ENCODE measurements around the gene HIVEP3. TPM values are rescaled to one million over a fixed set of nuclear protein-coding genes. Genes with fewer than 3 reads are reported as not detected.
"Not testable (repeated sequence)": the region's sequence is repeated elsewhere in the genome, so short reads cannot be mapped to it uniquely, and the experiment has no call there.

HIVEP3 gene
- total RNA-seq, 2 donors from 2014 or later: 4.7 to 5.8 TPM

- DNase-seq (ENCODE audit: low spot score): no peak
Observed at GRCh38 chr1:41560496-41560895, 358.2 kb downstream of the HIVEP3 start.

DNA sequence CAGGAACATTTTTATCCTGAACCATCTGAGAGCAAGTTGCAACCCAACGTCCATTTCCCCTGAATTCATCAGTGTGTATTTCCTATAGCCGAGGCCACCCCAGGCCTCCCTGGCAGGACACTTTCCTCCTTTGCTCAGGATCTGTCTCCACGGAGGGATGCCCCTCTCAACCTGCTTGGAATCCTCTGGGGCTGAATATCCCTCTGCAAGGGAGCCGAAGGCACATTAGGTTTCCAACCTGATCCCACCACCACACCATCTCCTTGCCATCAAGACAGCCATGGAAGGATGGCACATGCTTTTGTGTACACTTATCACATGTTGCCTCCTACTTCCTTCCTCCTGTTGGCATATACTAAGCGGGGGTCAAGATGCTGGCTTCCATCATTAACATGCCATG lies 359.4 kb downstream of the HIVEP3 start:
- no peak for DNase-seq (ENCODE audit: low spot score)

More at GRCh38 chr1:41560496-41560895, 358.2 kb downstream of the HIVEP3 start:
- TF ChIP-seq, protein P1, sequence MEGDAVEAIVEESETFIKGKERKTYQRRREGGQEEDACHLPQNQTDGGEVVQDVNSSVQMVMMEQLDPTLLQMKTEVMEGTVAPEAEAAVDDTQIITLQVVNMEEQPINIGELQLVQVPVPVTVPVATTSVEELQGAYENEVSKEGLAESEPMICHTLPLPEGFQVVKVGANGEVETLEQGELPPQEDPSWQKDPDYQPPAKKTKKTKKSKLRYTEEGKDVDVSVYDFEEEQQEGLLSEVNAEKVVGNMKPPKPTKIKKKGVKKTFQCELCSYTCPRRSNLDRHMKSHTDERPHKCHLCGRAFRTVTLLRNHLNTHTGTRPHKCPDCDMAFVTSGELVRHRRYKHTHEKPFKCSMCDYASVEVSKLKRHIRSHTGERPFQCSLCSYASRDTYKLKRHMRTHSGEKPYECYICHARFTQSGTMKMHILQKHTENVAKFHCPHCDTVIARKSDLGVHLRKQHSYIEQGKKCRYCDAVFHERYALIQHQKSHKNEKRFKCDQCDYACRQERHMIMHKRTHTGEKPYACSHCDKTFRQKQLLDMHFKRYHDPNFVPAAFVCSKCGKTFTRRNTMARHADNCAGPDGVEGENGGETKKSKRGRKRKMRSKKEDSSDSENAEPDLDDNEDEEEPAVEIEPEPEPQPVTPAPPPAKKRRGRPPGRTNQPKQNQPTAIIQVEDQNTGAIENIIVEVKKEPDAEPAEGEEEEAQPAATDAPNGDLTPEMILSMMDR (IDR thresholded peaks at IDR 0.05): no peak
- H3K4me1 ChIP-seq: peaks cover 0 to 20% of the 10 kb centered on the region in 2 donors
- no peaks in the 10 kb centered on the region for H3K9me3 ChIP-seq
- H3K36me3 ChIP-seq: no peaks in the 10 kb centered on the region
- no peak overlapping the region for H3K4me3 ChIP-seq
- H3K27ac ChIP-seq: no peak overlapping the region
- no peaks in the 10 kb centered on the region for H3K27me3 ChIP-seq

DNA sequence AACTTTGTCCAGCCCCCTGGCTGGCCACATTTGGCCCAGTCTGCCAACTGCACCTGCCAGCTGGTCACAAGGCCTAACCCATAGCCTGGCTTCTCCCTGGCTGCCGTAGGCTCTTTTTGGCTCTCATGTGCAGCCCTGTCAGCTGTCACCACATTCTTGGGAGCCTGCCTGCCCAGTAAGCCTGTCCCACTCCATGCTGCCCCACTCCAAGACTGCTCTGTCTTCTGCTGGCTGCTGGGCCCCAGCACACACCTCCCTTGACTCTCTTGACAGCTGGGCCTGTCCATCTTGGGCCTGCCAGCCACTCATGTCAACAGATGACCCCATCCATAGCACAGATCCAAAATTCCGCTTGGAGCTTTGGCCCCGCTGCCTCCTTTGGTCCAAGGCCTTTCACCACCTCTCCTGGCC lies 360.0 kb downstream of the HIVEP3 start:
- Histone ChIP-seq H3K4me1 (peaks cover 0 to 20% of the 10 kb centered on the region in 2 donors), H3K36me3 (no peaks in the 10 kb centered on the region), H3K9me3 (no peaks in the 10 kb centered on the region), H3K27me3 (no peaks in the 10 kb centered on the region), H3K4me3 (no peak overlapping the region), H3K27ac (peak overlapping the region; percentile 82 to 83)
- DNase-seq (ENCODE audit: low spot score): no peak
- TF ChIP-seq, protein P1 (IDR thresholded peaks at IDR 0.05): no peak

More for the DNA sequence above, 359.4 kb downstream of the HIVEP3 start:
- no peaks in the 10 kb centered on the region for H3K36me3 ChIP-seq
- H3K9me3 ChIP-seq: no peaks in the 10 kb centered on the region
- H3K4me1 ChIP-seq: peaks cover 0 to 20% of the 10 kb centered on the region in 2 donors
- TF ChIP-seq, protein P1 (IDR thresholded peaks at IDR 0.05): no peak
- H3K27ac ChIP-seq: peak overlapping the region; percentile 82 to 83
- H3K27me3 ChIP-seq: no peaks in the 10 kb centered on the region
- no peak overlapping the region for H3K4me3 ChIP-seq

GRCh38 chr1:41557751-41558455 lies 360.8 kb downstream of the HIVEP3 start:
- TF ChIP-seq, protein P1 (IDR thresholded peaks at IDR 0.05): no peak

DNA sequence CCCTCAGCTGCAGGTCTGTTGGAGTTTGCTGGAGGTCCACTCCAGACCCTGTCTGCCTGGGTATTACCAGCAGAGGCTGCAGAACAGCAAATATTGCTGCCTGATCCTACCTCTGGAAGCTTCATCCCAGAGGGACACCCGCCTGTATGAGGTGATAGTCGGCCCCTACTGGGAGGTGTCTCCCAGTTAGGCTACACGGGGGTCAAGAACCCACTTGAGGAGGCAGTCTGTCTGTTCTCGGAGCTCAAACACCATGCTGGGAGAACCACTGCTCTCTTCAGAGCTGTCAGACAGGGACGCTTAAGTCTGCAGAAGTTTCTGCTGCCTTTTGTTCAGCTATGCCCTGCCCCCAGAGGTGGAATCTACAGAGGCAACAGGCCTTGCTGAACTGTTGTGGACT lies 364.0 kb downstream of the HIVEP3 start:
- H3K27me3 ChIP-seq; H3K27ac ChIP-seq; H3K4me3 ChIP-seq; H3K36me3 ChIP-seq; H3K9me3 ChIP-seq; DNase-seq (ENCODE audit: low spot score): not testable (repeated sequence)
- peaks cover 0 to 20% of the 10 kb centered on the region in 2 donors for H3K4me1 ChIP-seq

More at GRCh38 chr1:41557751-41558455, 360.8 kb downstream of the HIVEP3 start:
- Histone ChIP-seq H3K27ac (peak overlapping the region; percentile 82 to 83), H3K9me3 (no peaks in the 10 kb centered on the region), H3K4me1 (peaks cover 0 to 20% of the 10 kb centered on the region in 2 donors), H3K36me3 (no peaks in the 10 kb centered on the region), H3K27me3 (no peaks in the 10 kb centered on the region), H3K4me3 (no peak overlapping the region)
- no peak for DNase-seq (ENCODE audit: low spot score)

GRCh38 chr1:41547781-41548560 lies 370.8 kb downstream of the HIVEP3 start:
- TF ChIP-seq, protein P1 (IDR thresholded peaks at IDR 0.05): no peak
- no peak overlapping the region for H3K4me3 ChIP-seq
- H3K27ac ChIP-seq: no peak overlapping the region
- H3K36me3 ChIP-seq: no peaks in the 10 kb centered on the region
- no peaks in the 10 kb centered on the region for H3K27me3 ChIP-seq
- peaks cover 0 to 6% of the 10 kb centered on the region in 2 donors for H3K4me1 ChIP-seq
- H3K9me3 ChIP-seq: no peaks in the 10 kb centered on the region
- DNase-seq (ENCODE audit: low spot score): no peak

Measured in right atrium auricular region (tissue), 2 donors.